ENCODE data around the gene EDEM1.

GRCh38 chr3:5140230-5140621, 47.3 kb upstream of the EDEM1 start:
- TF ChIP-seq CTCF (conservative IDR thresholded peaks at IDR 0.05 in 1 of 2, IDR thresholded peaks at IDR 0.05 in 1 of 2; ENCODE audit: extremely low read depth in 1 of 2, insufficient read depth in 1 of 2, low read depth in 1 of 2, low read length in 2 of 2): no peak
- no peak for TF ChIP-seq EZH2 (IDR thresholded peaks at IDR 0.05; ENCODE audit: borderline replicate concordance, low read length)

Data from mammary epithelial cell (primary cell).